OCI-LY7 (cell line): Measurements from ENCODE around the gene S100B.
A peak's percentile ranks its signal among the peaks of the same experiment; 100 is the strongest.

Experiments used
- EZH2phosphoT487 ChIP-seq: fragments of 200-600 bp; sonication (generic); IDR thresholded peaks from 2 replicates; pipeline ENCODE4 v1.6.1; 2018; ENCODE audit warnings: low read depth, borderline replicate concordance, mild to moderate bottlenecking, mixed run types, antibody characterized with exemption, low read length, moderate library complexity, mixed read lengths
- TF ChIP-seq, protein P1 (sequence below): fragments of 200-600 bp; sonication (generic); conservative IDR thresholded peaks from 2 replicates; pipeline ENCODE4 v1.5.1; 2014; ENCODE audit warnings: mild to moderate bottlenecking, antibody characterized with exemption, low read length, moderate library complexity, mixed read lengths

DNA sequence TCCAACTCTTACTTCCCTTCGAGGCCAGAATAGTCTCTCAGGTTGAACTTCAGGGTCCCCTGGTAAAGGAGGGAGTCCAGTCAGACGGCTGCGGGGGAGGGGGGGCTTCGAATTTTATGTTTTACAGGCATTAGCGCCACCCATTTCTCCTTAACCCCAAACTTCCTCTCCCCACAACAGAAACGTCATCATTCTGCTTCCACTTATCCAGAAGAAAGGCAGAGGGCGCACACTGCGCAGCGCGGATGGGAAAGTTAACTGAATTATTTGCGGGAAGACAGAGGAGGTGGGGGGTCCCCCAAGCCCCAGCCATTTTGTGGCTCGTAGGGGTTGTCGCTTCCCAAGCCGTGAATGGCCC lies 30.1 kb upstream of the S100B start:
- TF ChIP-seq, protein P1, sequence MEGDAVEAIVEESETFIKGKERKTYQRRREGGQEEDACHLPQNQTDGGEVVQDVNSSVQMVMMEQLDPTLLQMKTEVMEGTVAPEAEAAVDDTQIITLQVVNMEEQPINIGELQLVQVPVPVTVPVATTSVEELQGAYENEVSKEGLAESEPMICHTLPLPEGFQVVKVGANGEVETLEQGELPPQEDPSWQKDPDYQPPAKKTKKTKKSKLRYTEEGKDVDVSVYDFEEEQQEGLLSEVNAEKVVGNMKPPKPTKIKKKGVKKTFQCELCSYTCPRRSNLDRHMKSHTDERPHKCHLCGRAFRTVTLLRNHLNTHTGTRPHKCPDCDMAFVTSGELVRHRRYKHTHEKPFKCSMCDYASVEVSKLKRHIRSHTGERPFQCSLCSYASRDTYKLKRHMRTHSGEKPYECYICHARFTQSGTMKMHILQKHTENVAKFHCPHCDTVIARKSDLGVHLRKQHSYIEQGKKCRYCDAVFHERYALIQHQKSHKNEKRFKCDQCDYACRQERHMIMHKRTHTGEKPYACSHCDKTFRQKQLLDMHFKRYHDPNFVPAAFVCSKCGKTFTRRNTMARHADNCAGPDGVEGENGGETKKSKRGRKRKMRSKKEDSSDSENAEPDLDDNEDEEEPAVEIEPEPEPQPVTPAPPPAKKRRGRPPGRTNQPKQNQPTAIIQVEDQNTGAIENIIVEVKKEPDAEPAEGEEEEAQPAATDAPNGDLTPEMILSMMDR: peak; percentile 53; the same call in 1 of the 2 replicates
- TF ChIP-seq EZH2phosphoT487: no peak
